CD4-positive, alpha-beta T cell treated with Interleukin-15 for 1 hour (primary cell): ENCODE data around the gene TNFRSF19.
"Not testable (repeated sequence)": the region's sequence is repeated elsewhere in the genome, so short reads cannot be mapped to it uniquely, and the experiment has no call there.

Experiments
- DNase-seq: peaks from one replicate; pipeline ENCODE4 v3.0.0-alpha.2; 2020

TNFRSF19 gene

DNA sequence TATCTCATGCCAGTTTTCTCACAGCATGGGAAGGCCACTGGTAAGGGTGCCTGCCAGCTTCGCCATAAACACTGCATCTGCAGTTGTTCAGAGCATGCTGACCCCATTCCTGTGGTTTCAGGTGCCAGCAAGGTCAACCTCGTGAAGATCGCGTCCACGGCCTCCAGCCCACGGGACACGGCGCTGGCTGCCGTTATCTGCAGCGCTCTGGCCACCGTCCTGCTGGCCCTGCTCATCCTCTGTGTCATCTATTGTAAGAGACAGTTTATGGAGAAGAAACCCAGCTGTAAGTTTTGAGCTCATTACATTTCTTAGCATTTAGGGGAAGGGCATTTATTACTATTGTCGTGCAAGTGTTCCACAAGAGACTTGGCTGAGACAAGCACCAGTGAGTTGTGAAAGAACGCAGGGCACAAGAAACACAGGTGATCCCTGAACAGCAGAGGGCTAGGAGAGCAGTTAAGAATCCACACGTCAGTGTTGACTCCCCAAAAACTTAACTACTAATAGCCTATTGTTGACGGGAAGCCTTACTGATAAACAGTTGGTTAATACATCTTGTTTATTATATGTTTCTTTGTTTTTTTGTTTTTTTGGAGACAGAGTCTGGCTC lies 88.8 kb downstream of the TNFRSF19 start:
- no peak for DNase-seq

DNA sequence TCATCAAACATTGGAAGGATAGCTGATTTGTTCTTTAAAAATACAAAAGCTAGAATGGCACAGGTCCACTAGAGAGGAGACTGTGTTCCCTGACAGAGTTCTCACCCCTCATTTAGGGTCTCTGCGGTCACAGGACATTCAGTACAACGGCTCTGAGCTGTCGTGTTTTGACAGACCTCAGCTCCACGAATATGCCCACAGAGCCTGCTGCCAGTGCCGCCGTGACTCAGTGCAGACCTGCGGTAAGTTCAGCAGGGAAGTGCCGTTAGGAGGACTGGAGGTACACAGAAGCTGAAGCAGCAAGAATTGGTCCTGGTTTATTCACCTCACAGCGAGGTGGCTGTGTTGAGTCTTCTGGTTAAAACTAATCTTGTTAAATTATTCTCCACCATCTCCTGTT lies 90.0 kb downstream of the TNFRSF19 start:
- no peak for DNase-seq

DNA sequence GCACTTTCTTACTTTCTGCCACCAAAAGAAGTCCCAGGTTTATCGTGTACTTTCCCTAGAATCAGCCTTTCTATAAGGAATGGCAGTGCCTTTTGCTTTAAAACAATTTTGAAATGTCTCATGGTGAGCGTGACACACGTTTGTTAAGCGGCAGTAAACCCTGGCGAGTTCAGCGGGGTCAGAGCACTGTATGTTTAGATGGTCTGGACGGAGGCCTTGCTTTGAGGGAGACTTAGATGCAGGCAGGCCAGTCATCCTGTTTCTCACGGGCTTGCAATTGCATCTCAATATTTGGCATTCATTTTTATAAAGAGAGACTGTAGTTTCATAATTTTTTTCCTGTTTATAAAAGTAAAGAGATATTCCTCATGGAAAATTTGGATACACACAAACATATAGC lies 96.4 kb downstream of the TNFRSF19 start:
- DNase-seq = no peak

DNA sequence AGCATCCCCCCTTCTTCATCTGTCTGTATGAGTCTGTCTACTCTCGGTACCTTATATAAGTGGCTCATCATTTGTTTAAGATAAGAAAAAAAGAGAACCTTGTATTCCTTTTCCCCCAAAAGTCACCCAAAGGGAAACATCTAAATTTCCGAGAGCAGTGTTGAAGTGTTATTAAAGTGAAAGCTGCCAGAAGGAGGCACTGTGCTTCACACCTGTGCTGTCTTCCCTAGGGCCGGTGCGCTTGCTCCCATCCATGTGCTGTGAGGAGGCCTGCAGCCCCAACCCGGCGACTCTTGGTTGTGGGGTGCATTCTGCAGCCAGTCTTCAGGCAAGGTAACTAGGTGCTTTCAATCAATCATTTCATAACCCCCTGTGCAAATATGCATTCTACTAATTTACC lies 97.5 kb downstream of the TNFRSF19 start:
- DNase-seq = no peak

DNA sequence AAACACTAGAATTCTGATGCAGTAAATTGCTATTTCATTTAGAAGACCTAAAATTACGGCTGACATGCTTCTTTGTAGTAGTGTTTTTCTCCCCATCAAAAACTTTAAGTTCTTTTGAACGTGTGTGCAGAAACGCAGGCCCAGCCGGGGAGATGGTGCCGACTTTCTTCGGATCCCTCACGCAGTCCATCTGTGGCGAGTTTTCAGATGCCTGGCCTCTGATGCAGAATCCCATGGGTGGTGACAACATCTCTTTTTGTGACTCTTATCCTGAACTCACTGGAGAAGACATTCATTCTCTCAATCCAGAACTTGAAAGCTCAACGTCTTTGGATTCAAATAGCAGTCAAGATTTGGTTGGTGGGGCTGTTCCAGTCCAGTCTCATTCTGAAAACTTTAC lies 98.3 kb downstream of the TNFRSF19 start:
- no peak for DNase-seq

DNA sequence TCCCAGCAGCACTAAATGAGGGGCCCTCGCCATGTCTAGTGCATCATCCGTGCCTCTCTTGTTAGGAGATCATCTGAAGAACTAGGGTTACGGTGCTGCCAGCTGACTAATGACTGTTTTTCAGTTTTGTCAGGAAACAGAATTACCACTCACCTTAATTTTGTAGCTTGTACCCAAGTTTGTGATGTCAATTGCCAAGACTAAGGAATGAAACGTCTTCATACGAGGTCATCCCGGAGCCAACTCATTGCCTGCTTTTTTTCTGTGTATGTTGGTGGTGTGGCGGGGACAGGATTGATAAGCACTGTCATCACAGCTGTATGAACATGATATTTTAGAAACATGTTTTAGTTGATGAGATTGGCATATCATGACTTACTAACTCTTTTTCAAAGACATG lies 100.6 kb downstream of the TNFRSF19 start:
- no peak for DNase-seq

DNA sequence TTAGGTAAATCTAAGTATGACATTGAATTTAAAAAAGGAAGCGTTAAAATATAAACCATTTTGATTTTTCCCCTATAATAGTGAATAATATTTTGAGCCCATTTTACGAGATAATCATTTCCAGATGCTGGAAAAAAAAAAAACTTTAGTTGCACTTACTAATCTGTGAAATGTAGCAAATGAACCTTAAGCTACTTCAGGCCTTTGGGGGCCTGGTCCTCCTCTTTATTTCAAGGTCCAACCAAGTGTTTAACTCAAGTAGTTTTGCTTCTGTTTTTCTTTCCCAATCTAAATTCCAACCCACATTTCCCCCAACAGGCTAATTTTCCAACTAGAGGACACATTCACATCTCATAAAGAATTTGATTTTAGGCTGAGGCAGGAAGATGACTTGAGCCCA lies 101.2 kb downstream of the TNFRSF19 start:
- no peak for DNase-seq

DNA sequence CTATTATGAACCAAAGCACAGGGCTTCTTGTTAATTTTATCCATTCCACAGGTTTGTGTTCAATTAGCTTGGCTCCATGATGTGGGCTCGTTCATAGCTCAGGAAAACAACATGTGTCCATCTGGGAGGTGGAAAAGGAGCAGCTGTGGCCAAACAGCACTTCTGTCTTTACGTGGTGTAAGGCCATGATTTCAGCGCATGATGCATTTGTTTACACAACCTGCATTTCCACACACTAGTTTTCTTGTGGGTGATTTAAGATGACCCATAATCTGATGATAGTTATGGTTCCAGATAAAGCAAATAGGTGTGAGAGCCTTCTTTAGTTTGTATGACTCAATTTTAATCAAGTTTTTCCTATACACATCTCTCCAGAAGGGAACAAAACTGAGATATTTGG lies 101.7 kb downstream of the TNFRSF19 start:
- no peak for DNase-seq

DNA sequence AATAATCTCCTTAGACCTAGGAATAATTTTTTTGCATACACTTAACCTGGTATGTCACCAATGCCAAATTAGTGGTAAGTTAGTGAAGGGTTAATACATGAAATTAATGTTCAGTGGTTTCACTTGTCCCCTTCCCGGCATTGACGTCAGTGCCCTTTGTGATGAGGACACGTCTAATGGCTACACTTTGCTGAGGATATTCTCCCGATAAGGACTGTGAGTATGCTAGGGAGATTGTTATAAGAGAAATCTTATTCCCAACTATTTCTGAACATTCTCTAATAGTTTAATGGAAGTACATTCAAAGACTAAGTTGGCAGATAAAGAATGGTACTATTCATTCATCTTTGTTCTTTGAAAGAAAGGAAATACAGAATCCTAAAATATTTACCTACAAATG lies 102.4 kb downstream of the TNFRSF19 start:
- DNase-seq = no peak

DNA sequence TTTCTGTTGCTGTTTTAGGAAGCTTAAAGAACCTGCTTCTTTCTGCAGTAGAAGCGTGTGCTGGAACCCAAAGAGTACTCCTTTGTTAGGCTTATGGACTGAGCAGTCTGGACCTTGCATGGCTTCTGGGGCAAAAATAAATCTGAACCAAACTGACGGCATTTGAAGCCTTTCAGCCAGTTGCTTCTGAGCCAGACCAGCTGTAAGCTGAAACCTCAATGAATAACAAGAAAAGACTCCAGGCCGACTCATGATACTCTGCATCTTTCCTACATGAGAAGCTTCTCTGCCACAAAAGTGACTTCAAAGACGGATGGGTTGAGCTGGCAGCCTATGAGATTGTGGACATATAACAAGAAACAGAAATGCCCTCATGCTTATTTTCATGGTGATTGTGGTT lies 103.1 kb downstream of the TNFRSF19 start:
- no peak for DNase-seq

DNA sequence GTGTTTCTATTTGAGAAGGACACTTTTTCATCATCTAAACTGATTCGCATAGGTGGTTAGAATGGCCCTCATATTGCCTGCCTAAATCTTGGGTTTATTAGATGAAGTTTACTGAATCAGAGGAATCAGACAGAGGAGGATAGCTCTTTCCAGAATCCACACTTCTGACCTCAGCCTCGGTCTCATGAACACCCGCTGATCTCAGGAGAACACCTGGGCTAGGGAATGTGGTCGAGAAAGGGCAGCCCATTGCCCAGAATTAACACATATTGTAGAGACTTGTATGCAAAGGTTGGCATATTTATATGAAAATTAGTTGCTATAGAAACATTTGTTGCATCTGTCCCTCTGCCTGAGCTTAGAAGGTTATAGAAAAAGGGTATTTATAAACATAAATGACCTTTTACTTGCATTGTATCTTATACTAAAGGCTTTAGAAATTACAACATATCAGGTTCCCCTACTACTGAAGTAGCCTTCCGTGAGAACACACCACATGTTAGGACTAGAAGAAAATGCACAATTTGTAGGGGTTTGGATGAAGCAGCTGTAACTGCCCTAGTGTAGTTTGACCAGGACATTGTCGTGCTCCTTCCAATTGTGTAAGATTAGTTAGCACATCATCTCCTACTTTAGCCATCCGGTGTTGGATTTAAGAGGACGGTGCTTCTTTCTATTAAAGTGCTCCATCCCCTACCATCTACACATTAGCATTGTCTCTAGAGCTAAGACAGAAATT lies 103.8 kb downstream of the TNFRSF19 start:
- no peak for DNase-seq

DNA sequence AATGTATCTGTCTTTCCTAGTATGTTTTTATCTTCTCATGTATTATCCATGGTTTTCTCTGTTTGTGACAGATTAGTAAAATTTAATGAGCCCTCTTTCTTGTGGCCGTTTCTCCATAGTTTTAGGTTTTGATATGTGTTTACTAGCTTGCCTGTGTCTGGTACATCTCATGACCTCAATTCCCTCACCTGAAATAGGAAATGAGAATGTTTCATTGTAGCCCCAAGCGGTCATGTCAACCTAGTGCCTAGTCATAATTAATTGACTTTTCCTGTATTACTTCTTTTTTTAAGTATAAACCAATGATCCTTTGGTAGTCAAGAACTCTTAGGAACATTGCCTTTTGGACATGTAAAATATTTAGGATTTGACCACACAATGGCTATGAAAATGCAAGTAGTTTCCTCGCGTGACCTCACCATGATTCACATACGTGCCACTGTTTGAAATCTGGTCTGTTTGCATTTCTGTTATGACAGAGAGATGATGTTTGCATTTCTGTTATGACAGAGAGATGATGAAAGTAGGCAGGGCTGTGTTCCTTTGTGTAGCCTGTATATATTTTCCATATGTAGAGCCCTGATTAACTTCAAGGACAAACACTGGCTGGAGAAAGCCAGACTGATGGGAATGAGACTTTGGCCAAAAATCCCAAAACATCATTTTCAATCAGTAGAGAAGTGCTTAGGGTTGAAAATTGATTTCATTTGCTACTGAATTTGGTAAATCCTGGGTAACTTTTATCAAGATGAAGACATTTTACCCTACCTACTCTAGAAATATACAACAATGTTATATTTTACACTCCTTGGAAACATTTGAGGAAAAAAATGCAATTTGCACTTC lies 104.8 kb downstream of the TNFRSF19 start:
- DNase-seq = no peak

DNA sequence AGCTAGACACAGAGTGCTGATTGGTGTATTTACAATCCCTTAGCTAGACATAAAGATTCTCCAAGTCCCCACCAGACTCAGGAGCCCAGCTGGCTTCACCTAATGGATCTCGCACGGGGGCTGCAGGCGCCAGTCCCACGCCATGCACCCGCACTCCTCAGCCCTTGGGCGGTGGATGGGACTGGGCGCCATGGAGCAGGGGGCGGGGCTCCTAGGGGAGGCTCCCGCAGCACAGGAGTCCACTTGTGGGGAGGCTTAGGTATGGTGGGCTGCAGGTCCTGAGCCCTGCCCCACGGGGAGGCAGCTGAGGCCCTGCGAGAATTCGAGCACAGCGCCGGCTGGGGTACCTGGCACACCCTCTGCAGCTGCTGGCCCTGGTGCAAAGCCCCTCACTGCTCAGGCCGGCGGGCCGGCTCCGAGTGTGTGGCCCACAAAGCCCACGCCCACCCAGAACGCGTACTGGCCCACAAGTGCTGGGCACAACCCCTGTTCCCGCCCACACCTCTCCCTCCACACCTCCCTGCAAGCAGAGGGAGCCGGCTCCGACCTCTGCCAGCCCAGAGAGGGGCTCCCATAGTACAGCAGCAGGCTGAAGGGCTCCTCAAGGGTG lies 107.6 kb downstream of the TNFRSF19 start:
- not testable (repeated sequence) for DNase-seq

DNA sequence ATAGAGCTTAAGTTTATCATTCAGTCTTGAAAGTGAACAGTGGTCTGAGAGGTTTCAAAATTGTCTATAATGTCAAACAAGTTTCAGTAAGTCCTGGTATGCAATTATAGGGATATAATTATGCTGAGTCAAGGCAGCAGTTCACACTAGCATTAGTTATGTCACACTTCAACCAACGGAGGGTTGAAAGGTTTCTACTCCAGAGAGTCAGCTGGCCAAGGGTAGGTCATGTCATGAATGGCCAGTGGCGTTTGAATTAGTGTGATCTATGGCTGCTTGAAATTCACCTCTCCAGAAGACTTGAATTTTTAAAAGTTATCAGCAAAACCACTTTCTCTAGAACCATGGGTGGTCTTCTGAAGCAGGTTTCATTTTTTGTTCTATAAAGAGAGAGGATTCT lies 108.6 kb downstream of the TNFRSF19 start:
- no peak for DNase-seq

DNA sequence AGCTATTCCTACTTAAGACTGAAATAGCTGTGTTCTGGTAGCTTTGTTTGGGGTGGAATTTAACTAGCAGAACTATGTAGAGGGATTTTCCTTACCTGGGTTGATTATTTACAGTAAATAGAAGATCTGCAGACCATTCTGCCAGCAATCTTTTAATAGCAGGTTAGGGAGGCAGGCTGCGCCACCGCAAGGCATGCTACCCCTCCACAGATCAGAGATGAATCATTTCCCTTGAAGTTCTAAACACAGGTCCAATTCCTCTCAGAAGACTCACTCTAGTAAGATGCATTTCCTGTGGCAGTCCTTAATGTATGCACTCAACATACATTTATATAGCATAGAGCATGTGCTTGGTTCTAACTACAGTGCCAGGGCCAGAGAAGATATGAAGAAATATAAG lies 109.0 kb downstream of the TNFRSF19 start:
- no peak for DNase-seq

DNA sequence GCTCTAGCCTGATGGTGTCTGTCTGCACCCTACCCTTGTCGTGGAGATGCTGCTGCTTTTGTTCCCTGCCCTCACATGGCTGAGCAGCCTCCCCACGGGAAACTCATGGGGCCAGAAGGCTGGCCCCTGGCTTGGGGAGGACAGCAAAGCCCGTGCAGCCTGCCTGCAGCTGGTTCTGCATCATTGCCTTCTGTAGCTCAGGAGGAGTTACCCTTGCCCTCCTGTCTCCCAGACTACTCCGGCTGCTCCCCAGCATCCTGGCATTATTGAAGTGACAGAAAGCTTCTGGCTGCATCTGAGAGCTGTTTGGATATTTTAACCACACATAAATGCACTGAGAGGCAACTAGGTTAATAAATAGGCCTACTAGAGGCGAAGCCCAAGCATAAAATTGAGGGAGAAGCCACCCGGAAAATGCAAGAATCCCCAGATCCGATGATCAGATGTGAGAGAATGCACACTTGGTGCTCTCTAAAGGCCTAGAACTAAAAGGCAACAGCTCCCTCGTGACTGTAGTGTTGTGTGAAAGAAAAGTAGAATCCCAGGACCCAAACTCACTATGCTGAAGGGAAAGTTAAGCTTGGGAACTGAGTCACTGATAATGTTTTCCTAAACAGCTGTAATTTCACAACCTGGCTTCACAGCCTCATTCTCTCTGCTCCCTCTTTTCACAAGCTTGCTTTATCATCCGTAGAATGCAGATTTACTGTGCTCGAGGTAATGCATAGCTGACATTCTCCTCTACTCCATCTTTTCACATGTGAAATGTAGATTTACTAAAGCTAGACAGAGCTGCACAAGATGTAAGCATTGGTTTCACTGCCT lies 110.8 kb downstream of the TNFRSF19 start:
- DNase-seq = no peak

DNA sequence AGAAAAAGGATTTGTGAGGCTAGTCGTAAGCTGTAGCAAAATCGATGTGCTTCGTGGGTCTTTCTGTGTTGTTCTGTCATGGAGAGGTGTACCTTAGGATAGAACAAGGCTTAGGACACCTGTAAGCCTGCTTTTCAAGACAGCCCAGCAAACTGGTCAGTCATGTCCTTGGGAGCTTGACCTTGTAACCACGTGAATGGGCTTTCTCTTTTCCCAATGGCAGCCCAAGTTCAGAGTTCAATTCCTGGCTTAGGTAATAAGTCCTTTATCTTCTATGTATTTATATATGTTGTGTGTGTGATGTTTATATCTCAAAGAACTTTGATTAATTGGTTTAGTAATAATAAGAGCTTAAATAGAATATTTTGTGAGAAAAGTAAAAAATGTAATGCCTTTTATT lies 112.9 kb downstream of the TNFRSF19 start:
- no peak for DNase-seq

DNA sequence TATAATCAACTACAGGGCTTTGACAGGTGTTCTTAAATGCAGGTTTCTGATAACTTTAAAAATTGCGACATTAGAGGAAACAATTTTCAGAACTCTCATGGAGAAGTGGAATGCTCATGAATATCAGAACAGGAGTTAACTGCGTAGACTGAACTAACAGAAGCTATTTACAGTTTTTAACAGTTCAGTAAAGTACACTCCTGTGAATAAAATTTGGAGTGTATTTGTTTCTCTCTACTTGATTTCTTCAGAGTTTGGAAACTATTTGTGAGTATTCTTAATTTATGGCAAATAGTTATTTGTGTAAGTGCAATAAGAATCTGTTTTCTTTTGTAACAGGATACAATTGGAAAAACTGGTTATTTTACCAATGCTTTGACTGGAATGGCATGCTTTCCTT lies 114.4 kb downstream of the TNFRSF19 start:
- DNase-seq = no peak

DNA sequence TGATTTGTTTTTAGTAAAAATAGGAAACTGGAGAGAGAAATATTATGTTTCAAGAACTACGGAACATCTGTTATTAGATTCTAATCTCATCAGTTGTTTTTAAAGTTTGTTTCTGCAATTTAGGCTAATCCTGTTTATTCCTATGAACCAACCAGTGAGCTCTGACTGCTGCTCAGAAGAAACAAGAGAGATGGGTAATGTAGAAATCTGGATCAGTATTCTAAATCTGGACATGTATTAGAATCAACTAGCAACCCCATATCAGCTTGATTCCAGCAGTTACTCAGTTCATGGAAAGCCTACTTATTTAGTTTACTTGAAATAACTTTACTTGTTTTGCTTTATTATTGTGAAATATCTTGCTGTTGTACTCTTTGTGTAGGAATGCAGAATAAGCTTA lies 115.2 kb downstream of the TNFRSF19 start:
- no peak for DNase-seq

DNA sequence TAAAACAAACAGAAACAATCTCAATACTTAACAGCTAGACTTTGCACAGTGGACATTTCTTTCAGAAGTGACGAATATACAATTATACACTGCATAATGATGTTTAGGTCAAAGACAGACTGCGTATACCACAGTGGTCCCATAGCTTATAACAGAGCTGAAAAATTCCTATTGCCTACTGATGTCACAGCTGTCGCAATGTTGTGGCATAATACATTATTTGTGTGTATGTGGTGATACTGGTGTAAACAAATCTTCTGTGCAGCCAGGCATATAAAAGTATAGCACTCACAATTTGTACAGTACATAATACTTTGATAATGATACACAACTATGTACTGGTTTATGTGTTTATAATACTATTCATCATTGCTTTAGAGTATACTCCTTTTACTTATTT lies 116.7 kb downstream of the TNFRSF19 start:
- DNase-seq = no peak

DNA sequence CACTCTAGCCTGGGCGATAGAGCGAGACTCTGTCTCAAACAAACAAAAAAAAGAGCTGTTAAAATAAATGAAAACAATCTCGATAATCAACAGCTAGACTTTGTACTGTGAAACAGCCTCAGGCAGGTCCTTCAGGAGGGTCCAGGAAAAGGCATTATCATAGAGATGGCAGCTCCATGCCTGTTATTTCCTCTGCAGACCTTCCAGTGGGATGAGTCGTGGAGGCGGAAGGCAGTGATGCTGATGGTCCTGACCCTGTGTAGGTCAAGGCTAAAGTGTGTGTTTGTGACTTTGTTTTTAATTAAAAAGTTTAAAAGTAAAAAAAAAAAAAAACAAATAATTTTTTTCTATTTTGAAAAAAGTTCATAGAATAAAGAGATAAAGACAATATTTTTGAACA lies 117.4 kb downstream of the TNFRSF19 start:
- no peak for DNase-seq

DNA sequence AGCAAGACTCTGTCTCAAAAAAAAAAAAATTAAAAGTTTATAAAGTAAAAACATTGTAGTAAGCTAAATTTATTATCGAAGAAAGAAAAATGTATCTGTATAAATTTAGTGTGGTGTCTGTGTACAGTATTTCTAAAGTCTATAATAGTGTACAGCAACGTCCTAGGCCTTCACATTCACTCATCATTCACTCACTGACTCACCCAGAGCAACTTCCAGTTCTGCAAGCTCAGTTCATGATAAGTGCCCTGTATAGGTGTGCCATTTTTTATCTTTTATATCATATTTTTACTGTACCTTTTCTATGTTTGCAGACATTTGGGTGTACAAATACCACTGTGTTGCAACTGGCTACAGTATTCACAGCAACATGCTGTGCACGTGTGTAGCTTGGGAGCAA lies 118.1 kb downstream of the TNFRSF19 start:
- no peak for DNase-seq

DNA sequence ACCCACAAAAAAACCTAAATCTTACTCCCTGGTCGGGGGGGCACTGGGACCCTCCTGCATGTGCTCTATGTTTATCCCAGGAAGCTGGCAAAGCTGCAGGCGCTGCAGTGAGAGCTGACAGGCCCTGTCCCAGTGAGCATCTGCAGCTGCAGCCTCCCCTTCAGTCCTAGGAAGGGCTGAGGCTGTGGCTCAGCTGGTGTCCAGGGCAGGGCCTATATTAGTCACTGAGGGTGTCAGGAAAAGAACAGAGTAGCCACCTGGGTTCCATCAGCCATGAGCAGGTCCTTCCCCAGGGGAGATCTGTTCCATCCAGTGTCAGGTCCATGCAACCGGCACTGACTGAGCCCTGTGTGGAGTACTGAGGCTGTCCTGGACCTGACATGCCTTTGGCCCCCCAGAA lies 120.5 kb downstream of the TNFRSF19 start:
- DNase-seq = no peak
